ENCODE data around the gene MLYCD. TPM values are rescaled to one million over a fixed set of nuclear protein-coding genes. Genes with fewer than 3 reads are reported as not detected.

The MLYCD gene
- total and polyA plus RNA-seq, 2 donors (not counting 1 experiment from before 2014, with no cell fraction given) = 2.3 to 17.1 TPM

GRCh38 chr16:83851473-83851872 lies 47.4 kb upstream of the MLYCD start:
- H3K9me3 Mint-ChIP-seq (ENCODE audit: insufficient read depth) = no peaks in the 10 kb centered on the region
- no peak overlapping the region for H3K4me3 Mint-ChIP-seq
- no peak for TF ChIP-seq EZH2 (IDR thresholded peaks at IDR 0.05; ENCODE audit: borderline replicate concordance, insufficient read depth, low read depth, low read length, poor library complexity, severe bottlenecking)
- TF ChIP-seq, protein P1, sequence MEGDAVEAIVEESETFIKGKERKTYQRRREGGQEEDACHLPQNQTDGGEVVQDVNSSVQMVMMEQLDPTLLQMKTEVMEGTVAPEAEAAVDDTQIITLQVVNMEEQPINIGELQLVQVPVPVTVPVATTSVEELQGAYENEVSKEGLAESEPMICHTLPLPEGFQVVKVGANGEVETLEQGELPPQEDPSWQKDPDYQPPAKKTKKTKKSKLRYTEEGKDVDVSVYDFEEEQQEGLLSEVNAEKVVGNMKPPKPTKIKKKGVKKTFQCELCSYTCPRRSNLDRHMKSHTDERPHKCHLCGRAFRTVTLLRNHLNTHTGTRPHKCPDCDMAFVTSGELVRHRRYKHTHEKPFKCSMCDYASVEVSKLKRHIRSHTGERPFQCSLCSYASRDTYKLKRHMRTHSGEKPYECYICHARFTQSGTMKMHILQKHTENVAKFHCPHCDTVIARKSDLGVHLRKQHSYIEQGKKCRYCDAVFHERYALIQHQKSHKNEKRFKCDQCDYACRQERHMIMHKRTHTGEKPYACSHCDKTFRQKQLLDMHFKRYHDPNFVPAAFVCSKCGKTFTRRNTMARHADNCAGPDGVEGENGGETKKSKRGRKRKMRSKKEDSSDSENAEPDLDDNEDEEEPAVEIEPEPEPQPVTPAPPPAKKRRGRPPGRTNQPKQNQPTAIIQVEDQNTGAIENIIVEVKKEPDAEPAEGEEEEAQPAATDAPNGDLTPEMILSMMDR (IDR thresholded peaks at IDR 0.05) = no peak
- ChIA-PET CTCF (no interaction called here), POLR2A (no interaction called here)
- peaks cover 0 to 9% of the 10 kb centered on the region in 2 donors for H3K4me1 ChIP-seq (ENCODE audit: control insufficient read depth in 2 of 2, insufficient read depth in 2 of 2, low read length in 2 of 2)
- 97% methylated on average over 4 of the region's 4 CpGs for WGBS (ENCODE audit: insufficient coverage)
- H3K27ac Mint-ChIP-seq = no peak overlapping the region
- ATAC-seq (ENCODE audit: low read depth) (no peak), DNase-seq (no peak)
- peaks cover 7% of the 10 kb centered on the region for H3K4me1 Mint-ChIP-seq
- H3K27ac ChIP-seq (ENCODE audit: low read length in 2 of 2) = no peak overlapping the region
- H3K36me3 ChIP-seq (replicated peaks in 1 of 2; ENCODE audit: control extremely low read depth in 1 of 2, control insufficient read depth in 1 of 2, extremely low read depth in 1 of 2, insufficient read depth in 2 of 2, low read length in 1 of 2) = no peaks in the 10 kb centered on the region
- no peak overlapping the region for H3K9ac ChIP-seq (ENCODE audit: low read length)
- no peak overlapping the region for H3K4me2 ChIP-seq (replicated peaks; ENCODE audit: low read depth, low read length, poor library complexity, severe bottlenecking)
- peaks cover 0 to 2% (median 0%) of the 10 kb centered on the region in 3 donors for H3K9me3 ChIP-seq (ENCODE audit: control extremely low read depth in 1 of 3, control insufficient read depth in 2 of 3, insufficient read depth in 1 of 3, low read length in 2 of 3)
- peaks cover 22% of the 10 kb centered on the region for H3K27me3 Mint-ChIP-seq
- no peaks in the 10 kb centered on the region for H3K79me2 ChIP-seq (ENCODE audit: control insufficient read depth, insufficient read depth, low read length)
- H4K20me1 ChIP-seq (ENCODE audit: control insufficient read depth, insufficient read depth, low read length, poor library complexity, severe bottlenecking) = no peaks in the 10 kb centered on the region
- H2AFZ ChIP-seq (ENCODE audit: insufficient read depth, low read depth, low read length, poor library complexity, severe bottlenecking) = no peak overlapping the region
- intact Hi-C loops (cut with micrococcal nuclease) = no loop called here
- H3K4me3 ChIP-seq (ENCODE audit: control extremely low read depth in 1 of 5, extremely low read depth in 1 of 5, insufficient read depth in 1 of 5, low read depth in 2 of 5, low read length in 4 of 5) = no peak overlapping the region
- peaks cover 0 to 3% (median 1%) of the 10 kb centered on the region in 4 experiments for H3K27me3 ChIP-seq (replicated peaks in 1 of 4; ENCODE audit: control extremely low read depth in 1 of 4, control insufficient read depth in 3 of 4, insufficient read depth in 4 of 4, low read length in 3 of 4)

DNA sequence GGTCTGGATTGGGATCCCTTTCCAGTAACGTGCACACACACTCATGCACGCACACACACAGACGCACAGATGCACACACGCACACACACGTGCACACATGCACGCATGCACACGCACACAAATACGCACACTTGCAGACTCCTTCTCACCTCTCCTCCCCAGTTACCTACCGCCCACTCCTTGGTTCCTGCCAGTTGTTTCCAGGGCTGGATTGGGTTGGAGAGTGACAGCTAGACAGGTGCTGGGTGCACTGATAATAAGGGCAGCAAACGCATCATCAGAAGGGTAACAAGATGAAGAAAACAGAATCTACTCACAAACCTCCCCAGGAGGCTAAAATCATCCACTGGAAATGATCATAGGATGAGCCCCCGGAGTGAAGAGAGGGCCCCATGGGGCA lies 46.1 kb upstream of the MLYCD start:
- Histone ChIP-seq H3K79me2 (ENCODE audit: control insufficient read depth, insufficient read depth, low read length) (no peaks in the 10 kb centered on the region), H4K20me1 (ENCODE audit: control insufficient read depth, insufficient read depth, low read length, poor library complexity, severe bottlenecking) (no peaks in the 10 kb centered on the region), H3K4me1 (ENCODE audit: control insufficient read depth in 2 of 2, insufficient read depth in 2 of 2, low read length in 2 of 2) (no peaks in the 10 kb centered on the region), H3K9me3 (ENCODE audit: control extremely low read depth in 1 of 3, control insufficient read depth in 2 of 3, insufficient read depth in 1 of 3, low read length in 2 of 3) (peaks cover 0 to 2% (median 0%) of the 10 kb centered on the region in 3 donors), H3K4me3 (ENCODE audit: control extremely low read depth in 1 of 5, extremely low read depth in 1 of 5, insufficient read depth in 1 of 5, low read depth in 2 of 5, low read length in 4 of 5) (no peak overlapping the region), H3K9ac (ENCODE audit: low read length) (no peak overlapping the region), H3K27me3 (replicated peaks in 1 of 4; ENCODE audit: control extremely low read depth in 1 of 4, control insufficient read depth in 3 of 4, insufficient read depth in 4 of 4, low read length in 3 of 4) (peaks cover 0 to 5% (median 1%) of the 10 kb centered on the region in 4 experiments), H3K27ac (ENCODE audit: low read length in 2 of 2) (no peak overlapping the region), H2AFZ (ENCODE audit: insufficient read depth, low read depth, low read length, poor library complexity, severe bottlenecking) (no peak overlapping the region), H3K36me3 (replicated peaks in 1 of 2; ENCODE audit: control extremely low read depth in 1 of 2, control insufficient read depth in 1 of 2, extremely low read depth in 1 of 2, insufficient read depth in 2 of 2, low read length in 1 of 2) (no peaks in the 10 kb centered on the region), H3K4me2 (replicated peaks; ENCODE audit: low read depth, low read length, poor library complexity, severe bottlenecking) (no peak overlapping the region)
- ATAC-seq (ENCODE audit: low read depth) (no peak), DNase-seq (no peak)
- intact Hi-C loops (cut with micrococcal nuclease) = no loop called here
- WGBS (ENCODE audit: insufficient coverage) = 67% methylated on average over 2 of the region's 11 CpGs
- Mint-ChIP-seq H3K9me3 (ENCODE audit: insufficient read depth) (no peaks in the 10 kb centered on the region), H3K27me3 (peaks cover 25% of the 10 kb centered on the region), H3K4me1 (no peaks in the 10 kb centered on the region), H3K27ac (peak overlapping the region; percentile 56), H3K4me3 (no peak overlapping the region)
- ChIA-PET POLR2A (no interaction called here), CTCF (interaction anchor here (0.6 kb wide), 1 partner anchor 28 kb away, joined by 3 read pairs; no protein-coding TSS in a partner anchor)
- TF ChIP-seq, protein P1 (IDR thresholded peaks at IDR 0.05) = no peak
- no peak for TF ChIP-seq EZH2 (IDR thresholded peaks at IDR 0.05; ENCODE audit: borderline replicate concordance, insufficient read depth, low read depth, low read length, poor library complexity, severe bottlenecking)

Data from B cell (primary cell).